ENCODE data around the gene SRF.
A peak's percentile ranks its signal among the peaks of the same experiment; 100 is the strongest.

SRF gene

DNA sequence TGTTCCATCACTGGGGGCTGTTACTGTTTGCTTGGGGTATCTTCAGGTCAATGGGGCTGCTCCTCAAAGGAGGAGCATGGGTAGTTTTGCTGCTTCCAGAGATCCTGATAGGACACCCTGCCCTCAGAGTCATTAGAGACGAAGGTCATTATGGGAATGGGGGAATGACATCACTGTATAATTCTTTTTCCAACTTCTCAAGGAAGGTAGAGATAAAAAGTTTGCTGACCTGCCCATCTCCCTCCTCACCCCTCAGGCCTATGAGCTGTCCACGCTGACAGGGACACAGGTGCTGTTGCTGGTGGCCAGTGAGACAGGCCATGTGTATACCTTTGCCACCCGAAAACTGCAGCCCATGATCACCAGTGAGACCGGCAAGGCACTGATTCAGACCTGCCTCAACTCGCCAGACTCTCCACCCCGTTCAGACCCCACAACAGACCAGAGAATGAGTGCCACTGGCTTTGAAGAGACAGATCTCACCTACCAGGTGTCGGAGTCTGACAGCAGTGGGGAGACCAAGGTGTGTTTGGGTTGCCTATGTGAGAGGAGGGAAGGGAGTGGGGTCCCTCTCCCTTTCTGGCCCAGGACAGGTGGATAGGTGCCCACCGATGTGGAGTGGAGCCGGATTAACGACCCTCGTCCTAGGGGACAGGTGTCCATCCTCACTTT, 2.7 kb downstream of the SRF start:
- Mint-ChIP-seq H3K4me1 (ENCODE audit: low read depth) (peaks cover 36% of the 10 kb centered on the region), H3K9me3 (ENCODE audit: low read depth) (no peaks in the 10 kb centered on the region), H3K4me3 (peak overlapping the region; percentile 99), H3K27me3 (no peaks in the 10 kb centered on the region), H3K36me3 (no peaks in the 10 kb centered on the region), H3K27ac (peak overlapping the region; percentile 87)

DNA sequence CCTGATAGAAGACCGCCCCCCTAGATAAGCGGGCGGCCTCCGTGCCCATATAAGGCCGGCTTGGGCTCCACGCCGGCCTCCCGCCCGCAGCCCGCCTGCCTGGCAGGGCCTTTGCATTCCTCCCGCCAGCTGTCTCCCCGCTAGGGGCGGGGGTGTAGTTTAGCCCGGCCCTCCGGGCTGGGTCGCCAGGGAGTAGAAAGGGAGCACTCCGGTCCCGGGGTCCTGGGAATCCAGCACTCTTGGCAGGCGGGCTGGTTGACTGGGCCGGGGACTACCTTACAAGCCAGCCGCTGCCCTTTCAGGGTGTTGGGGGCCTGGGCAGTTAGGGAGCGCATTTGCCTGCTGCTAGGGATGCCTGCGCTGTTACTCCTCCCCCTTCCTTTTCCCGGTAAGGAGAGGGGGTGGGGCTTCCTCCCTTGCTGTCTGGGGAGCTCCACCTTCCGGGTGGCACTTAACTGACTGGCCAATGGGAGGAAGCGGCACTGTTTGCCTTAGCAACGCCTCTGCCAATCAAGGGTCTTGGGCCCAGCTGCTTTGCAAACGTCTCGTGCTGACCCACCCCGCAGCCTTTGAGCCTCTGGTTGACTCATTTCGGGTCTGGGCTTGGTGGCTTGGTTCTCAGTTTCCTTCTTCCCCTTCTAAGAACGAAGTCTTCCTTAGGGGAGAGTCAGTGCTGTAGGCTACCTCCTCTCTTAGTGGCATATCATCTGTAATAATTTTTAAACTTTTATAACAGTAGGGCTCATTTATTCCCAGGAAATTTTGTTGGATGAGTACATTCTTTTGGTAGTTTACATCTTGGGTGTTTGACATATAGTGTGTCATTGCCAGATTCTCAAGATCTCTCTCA, 3.4 kb downstream of the SRF start:
- peak overlapping the region; percentile 88 for H3K27ac Mint-ChIP-seq
- peaks cover 36% of the 10 kb centered on the region for H3K4me1 Mint-ChIP-seq (ENCODE audit: low read depth)
- no peaks in the 10 kb centered on the region for H3K36me3 Mint-ChIP-seq
- H3K4me3 Mint-ChIP-seq: peak overlapping the region; percentile 99
- H3K27me3 Mint-ChIP-seq: no peaks in the 10 kb centered on the region
- no peaks in the 10 kb centered on the region for H3K9me3 Mint-ChIP-seq (ENCODE audit: low read depth)

GRCh38 chr6:43175676-43176422, 4.8 kb downstream of the SRF start:
- no peak overlapping the region for H3K27ac Mint-ChIP-seq
- no peaks in the 10 kb centered on the region for H3K36me3 Mint-ChIP-seq
- no peaks in the 10 kb centered on the region for H3K9me3 Mint-ChIP-seq (ENCODE audit: low read depth)
- no peaks in the 10 kb centered on the region for H3K27me3 Mint-ChIP-seq
- H3K4me1 Mint-ChIP-seq (ENCODE audit: low read depth): peaks cover 30% of the 10 kb centered on the region
- no peak overlapping the region for H3K4me3 Mint-ChIP-seq

GRCh38 chr6:43176423-43176786, 5.3 kb downstream of the SRF start:
- Mint-ChIP-seq H3K27ac (no peak overlapping the region), H3K4me1 (ENCODE audit: low read depth) (peaks cover 33% of the 10 kb centered on the region), H3K36me3 (no peaks in the 10 kb centered on the region), H3K9me3 (ENCODE audit: low read depth) (no peaks in the 10 kb centered on the region), H3K27me3 (no peaks in the 10 kb centered on the region), H3K4me3 (no peak overlapping the region)

DNA sequence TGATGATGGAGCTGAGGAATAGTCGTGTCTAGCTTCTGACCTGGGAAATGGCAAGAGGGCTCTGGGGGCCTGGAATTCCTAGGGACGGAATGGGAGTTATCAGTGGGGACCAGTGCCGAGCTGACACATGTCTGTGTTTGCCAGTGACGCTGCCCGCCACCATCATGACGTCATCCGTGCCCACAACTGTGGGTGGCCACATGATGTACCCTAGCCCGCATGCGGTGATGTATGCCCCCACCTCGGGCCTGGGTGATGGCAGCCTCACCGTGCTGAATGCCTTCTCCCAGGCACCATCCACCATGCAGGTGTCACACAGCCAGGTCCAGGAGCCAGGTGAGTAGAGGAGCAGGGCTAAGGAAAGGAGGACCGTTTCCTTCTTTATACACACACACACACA, 7.1 kb downstream of the SRF start:
- Mint-ChIP-seq H3K36me3 (no peaks in the 10 kb centered on the region), H3K27me3 (no peaks in the 10 kb centered on the region), H3K4me1 (ENCODE audit: low read depth) (peaks cover 38% of the 10 kb centered on the region), H3K4me3 (no peak overlapping the region), H3K27ac (peak overlapping the region; percentile 42), H3K9me3 (ENCODE audit: low read depth) (no peaks in the 10 kb centered on the region)

GRCh38 chr6:43178951-43179830, 8.1 kb downstream of the SRF start:
- H3K4me1 Mint-ChIP-seq (ENCODE audit: low read depth): peaks cover 38% of the 10 kb centered on the region
- H3K27ac Mint-ChIP-seq: no peak overlapping the region
- H3K27me3 Mint-ChIP-seq: no peaks in the 10 kb centered on the region
- no peaks in the 10 kb centered on the region for H3K36me3 Mint-ChIP-seq
- no peak overlapping the region for H3K4me3 Mint-ChIP-seq
- no peaks in the 10 kb centered on the region for H3K9me3 Mint-ChIP-seq (ENCODE audit: low read depth)

- Mint-ChIP-seq H3K4me3 (no peak overlapping the region), H3K27me3 (no peaks in the 10 kb centered on the region), H3K36me3 (no peaks in the 10 kb centered on the region), H3K4me1 (ENCODE audit: low read depth) (peaks cover 40% of the 10 kb centered on the region), H3K27ac (no peak overlapping the region), H3K9me3 (ENCODE audit: low read depth) (no peaks in the 10 kb centered on the region)
These were observed 9.0 kb downstream of the SRF start for GRCh38 chr6:43180058-43180457.

- H3K36me3 Mint-ChIP-seq: no peaks in the 10 kb centered on the region
- peaks cover 45% of the 10 kb centered on the region for H3K4me1 Mint-ChIP-seq (ENCODE audit: low read depth)
- H3K27me3 Mint-ChIP-seq: no peaks in the 10 kb centered on the region
- H3K27ac Mint-ChIP-seq: peak overlapping the region; percentile 96
- H3K9me3 Mint-ChIP-seq (ENCODE audit: low read depth): no peaks in the 10 kb centered on the region
- peak overlapping the region; percentile 98 for H3K4me3 Mint-ChIP-seq
These were observed 9.9 kb downstream of the SRF start for GRCh38 chr6:43180985-43181384.

GRCh38 chr6:43181621-43181941, 10.5 kb downstream of the SRF start:
- H3K9me3 Mint-ChIP-seq (ENCODE audit: low read depth): no peaks in the 10 kb centered on the region

GRCh38 chr6:43181942-43182860, 11.1 kb downstream of the SRF start, which contains the start of gene CUL9:
Gene CUL9 (plus strand): TSS chr6:43182196. CDS start chr6:43184311, 2,115 bp downstream.
- Mint-ChIP-seq H3K4me3 (peak within 1 kb of the TSS; percentile 98), H3K27me3 (no peaks in the 10 kb centered on the region)

More at GRCh38 chr6:43181621-43181941, 10.5 kb downstream of the SRF start:
- no peaks in the 10 kb centered on the region for H3K27me3 Mint-ChIP-seq
- peak overlapping the region; percentile 96 for H3K27ac Mint-ChIP-seq
- peaks cover 51% of the 10 kb centered on the region for H3K4me1 Mint-ChIP-seq (ENCODE audit: low read depth)
- H3K4me3 Mint-ChIP-seq: peak overlapping the region; percentile 98
- H3K36me3 Mint-ChIP-seq: no peaks in the 10 kb centered on the region

DNA sequence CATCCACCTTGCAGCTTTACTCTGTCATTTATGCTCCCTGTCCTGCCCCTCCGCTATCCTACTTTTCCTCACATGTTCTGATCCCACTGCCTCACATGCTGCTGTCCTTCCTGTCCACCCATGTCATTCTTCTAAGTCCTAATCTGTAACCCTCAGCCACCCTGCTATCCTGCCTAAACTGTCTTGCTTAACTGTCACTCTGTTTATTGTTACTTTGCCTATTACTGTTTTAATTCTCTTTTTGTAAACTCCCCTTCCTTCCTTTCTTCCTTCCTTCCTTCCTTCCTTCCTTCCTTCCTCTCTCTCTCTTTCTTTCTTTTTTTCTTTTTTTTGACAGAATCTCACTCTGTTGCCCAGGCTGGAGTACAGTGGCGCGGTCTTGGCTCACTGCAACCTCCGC, 12.4 kb downstream of the SRF start:
- H3K36me3 Mint-ChIP-seq: peaks cover 2% of the 10 kb centered on the region
- H3K4me3 Mint-ChIP-seq: peak overlapping the region; percentile 98
- peak overlapping the region; percentile 96 for H3K27ac Mint-ChIP-seq
- no peaks in the 10 kb centered on the region for H3K27me3 Mint-ChIP-seq
- H3K4me1 Mint-ChIP-seq (ENCODE audit: low read depth): peaks cover 51% of the 10 kb centered on the region
- no peaks in the 10 kb centered on the region for H3K9me3 Mint-ChIP-seq (ENCODE audit: low read depth)

More at GRCh38 chr6:43181942-43182860, 11.1 kb downstream of the SRF start, which contains the start of gene CUL9:
- H3K27ac Mint-ChIP-seq: peak within 1 kb of the TSS; percentile 96
- no peaks in the 10 kb centered on the region for H3K36me3 Mint-ChIP-seq
- peaks cover 51% of the 10 kb centered on the region for H3K4me1 Mint-ChIP-seq (ENCODE audit: low read depth)
- no peaks in the 10 kb centered on the region for H3K9me3 Mint-ChIP-seq (ENCODE audit: low read depth)

- H3K27ac Mint-ChIP-seq: peak overlapping the region; percentile 96
- peak overlapping the region; percentile 20 for H3K4me3 Mint-ChIP-seq
- H3K4me1 Mint-ChIP-seq (ENCODE audit: low read depth): peaks cover 52% of the 10 kb centered on the region
- no peaks in the 10 kb centered on the region for H3K27me3 Mint-ChIP-seq
- H3K9me3 Mint-ChIP-seq (ENCODE audit: low read depth): no peaks in the 10 kb centered on the region
- H3K36me3 Mint-ChIP-seq: peaks cover 6% of the 10 kb centered on the region
These were observed 13.4 kb downstream of the SRF start for GRCh38 chr6:43184268-43184985.

DNA sequence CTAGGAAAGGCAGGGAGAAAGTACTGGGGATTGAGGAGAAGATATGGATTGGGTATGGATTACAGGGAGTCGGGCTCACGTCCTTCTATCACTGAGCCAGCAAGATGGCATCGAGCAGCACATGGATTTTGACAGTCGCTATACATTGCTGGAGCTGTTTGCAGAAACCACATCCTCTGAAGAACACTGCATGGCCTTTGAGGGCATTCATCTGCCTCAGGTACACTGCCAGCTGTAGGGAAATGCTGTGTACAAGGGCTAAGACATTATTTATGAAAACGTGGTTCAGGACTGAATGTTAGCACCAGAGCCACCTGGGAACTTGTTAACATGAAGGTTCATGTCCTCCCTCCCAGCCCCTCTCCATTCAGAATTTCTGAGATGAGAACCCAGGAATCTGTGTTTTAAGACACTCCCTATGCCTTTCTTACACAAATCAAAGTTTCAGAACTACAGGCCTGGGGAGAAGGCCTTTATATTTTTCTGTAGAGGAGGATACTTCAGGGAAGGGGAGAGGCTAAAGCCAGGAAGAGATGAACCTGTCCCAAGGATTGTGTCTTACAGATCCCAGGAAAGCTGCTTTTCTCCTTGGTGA, 14.4 kb downstream of the SRF start:
- Mint-ChIP-seq H3K36me3 (peaks cover 6% of the 10 kb centered on the region), H3K9me3 (ENCODE audit: low read depth) (no peaks in the 10 kb centered on the region), H3K27ac (peak overlapping the region; percentile 81), H3K27me3 (no peaks in the 10 kb centered on the region), H3K4me1 (ENCODE audit: low read depth) (peaks cover 59% of the 10 kb centered on the region), H3K4me3 (peak overlapping the region; percentile 20)
